GM20000 (cell line): Measurements from ENCODE around the gene MKNK2.

ENCODE experiments used
- DNase-seq: peaks from one replicate; pipeline ENCODE4 v3.0.0; 2012; ENCODE audit warnings: low spot score
- TF ChIP-seq, protein P1 (sequence below): IDR thresholded peaks from 2 replicates; pipeline ENCODE4 v1.5.1; 2012; ENCODE audit warnings: mild to moderate bottlenecking, control low read depth; ENCODE audit errors: extremely low read depth, missing control alignments

Gene MKNK2

DNA sequence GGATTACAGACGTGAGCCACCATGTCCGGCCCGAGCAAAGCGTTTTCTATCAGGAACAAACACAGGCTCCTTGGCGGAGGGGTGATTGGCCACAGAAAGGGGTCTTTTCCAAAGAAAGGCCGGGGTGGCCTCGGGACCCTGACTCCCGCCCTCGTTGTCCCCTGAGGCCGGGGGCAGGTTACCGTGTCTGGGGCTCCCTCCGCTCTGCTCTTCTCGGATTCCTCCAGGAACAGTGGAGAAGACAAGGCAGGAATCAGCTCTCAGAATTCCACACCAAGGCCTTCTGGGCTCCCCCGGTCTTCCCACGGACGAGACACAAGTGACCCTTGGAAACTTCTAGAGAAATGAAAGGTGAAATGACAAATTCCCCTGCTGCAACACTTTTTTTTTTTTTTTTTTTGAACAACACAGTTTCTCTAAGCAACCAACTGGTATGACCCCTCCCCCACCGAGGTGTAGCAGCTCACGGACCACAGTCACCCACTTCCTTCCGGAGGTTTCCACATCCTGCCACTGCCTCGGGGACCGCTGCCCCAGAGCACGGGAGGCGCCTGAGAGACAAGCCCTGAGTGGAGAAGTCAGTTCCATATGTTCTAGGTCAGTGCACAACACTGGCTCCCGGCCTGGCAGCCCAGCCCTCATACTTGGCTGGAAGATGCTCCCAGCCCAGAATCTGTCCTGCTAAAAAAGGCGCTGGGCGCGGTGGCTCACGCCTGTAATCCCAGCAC lies 34.1 kb upstream of the MKNK2 start:
- TF ChIP-seq, protein P1, sequence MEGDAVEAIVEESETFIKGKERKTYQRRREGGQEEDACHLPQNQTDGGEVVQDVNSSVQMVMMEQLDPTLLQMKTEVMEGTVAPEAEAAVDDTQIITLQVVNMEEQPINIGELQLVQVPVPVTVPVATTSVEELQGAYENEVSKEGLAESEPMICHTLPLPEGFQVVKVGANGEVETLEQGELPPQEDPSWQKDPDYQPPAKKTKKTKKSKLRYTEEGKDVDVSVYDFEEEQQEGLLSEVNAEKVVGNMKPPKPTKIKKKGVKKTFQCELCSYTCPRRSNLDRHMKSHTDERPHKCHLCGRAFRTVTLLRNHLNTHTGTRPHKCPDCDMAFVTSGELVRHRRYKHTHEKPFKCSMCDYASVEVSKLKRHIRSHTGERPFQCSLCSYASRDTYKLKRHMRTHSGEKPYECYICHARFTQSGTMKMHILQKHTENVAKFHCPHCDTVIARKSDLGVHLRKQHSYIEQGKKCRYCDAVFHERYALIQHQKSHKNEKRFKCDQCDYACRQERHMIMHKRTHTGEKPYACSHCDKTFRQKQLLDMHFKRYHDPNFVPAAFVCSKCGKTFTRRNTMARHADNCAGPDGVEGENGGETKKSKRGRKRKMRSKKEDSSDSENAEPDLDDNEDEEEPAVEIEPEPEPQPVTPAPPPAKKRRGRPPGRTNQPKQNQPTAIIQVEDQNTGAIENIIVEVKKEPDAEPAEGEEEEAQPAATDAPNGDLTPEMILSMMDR, result no peak
- peak; percentile 87 for DNase-seq

DNA sequence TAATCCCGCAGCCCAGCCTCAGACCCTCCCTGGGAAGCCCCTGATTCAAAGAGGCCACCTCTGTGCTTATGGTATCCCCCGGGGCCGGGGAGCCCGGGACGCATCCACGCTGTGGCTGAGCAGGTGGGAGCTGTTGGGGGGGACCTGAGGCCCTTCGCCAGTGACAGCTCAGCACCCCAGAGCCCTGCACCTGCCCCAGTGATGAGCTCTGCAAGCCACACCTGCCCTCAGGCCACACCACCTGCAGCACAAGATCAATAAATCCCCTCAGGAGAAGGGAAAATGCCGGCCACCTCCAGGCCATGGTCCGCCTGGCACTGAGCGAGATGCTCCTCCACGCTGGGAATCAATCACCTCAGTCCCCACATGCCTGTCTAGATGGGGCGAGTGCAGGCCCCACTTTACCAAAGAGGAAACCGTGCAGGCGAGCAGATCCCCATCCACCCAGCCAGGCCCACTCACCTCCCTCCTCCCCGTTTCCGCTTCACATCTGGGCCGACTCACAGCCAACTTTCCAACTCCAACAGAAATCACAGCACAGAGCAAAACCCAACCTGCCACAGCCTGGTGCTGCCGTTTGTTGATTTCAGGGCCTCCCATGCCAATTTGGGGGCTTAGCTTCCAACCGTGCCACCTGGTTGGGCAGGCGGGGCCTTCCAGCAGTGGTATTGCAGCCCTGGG lies 32.3 kb upstream of the MKNK2 start:
- peak; percentile 67 for DNase-seq
- TF ChIP-seq, protein P1, result no peak

DNA sequence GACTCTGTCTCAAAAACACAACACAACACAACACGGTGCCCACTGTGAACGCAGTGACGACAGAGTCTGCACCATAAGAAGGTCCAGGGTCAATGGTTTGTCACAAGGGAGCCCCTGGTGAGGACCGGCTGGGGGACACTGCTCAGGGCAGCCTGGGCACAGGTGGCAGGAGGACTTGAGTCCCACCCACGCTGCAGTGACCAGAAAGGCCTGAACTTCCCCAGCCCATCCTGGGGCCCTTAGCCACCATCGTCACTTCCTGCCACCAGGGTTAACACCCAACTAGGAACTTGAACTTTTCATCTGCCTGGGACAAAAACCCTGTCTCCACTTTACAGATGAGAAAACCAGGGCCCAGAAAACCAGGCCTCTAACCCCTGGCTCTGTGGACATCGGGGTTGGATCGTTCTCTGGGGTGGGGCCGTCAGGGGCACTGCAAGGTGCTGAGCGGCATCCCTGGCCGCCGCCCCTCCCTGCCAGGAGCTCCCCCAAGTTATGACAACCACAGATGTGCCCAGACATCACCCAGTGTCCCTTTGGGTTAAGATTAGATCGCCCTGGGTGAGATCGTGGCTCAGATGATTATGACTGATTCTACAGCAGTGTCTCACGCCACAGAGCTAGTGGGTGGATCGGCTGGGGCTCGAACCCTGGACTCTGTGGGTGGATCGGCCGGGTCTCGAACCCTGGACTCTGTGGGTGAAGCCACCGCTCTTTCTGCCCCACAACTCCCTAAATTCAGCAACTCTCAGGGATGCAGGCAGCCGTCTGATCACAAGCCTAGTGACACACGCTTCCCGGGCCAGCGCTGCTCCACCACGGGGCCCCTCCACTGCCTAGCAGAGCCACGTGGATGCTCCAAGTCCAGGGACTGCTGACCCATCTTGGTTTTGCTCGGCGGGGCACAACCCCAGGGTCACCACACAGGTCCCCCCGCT lies 31.1 kb upstream of the MKNK2 start:
- peak; percentile 69 for DNase-seq
- TF ChIP-seq, protein P1, result no peak

DNA sequence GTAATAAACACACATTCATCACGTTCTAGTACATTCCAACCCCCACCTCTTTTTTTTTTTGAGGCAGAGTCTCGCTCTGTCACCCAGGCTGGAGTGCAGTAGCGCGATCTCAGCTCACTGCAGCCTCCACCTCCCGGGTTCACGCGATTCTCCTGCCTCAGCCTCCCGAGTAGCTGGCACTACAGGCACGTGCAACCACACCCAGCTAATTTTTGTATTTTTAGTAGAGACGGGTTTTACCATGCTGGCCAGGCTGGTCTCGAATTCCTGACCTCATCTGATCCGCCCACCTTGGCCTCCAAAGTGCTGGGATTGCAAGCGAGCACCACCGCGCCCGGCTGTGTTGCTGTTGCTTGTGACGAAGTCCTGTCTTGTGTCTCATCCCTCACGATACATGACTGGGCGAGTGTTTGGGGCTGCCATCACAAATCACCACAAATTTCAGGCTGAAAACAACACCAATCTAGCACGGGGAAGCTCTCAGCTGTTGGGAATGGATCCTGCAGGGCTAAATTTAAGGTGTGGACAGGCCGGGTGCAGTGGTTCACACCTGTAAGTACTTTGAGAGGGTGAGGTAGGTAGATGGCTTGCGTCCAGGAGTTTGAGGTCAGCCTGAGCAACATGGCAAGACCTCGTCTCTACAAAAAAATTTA lies 29.4 kb upstream of the MKNK2 start:
- DNase-seq, result no peak
- TF ChIP-seq, protein P1, result no peak

DNA sequence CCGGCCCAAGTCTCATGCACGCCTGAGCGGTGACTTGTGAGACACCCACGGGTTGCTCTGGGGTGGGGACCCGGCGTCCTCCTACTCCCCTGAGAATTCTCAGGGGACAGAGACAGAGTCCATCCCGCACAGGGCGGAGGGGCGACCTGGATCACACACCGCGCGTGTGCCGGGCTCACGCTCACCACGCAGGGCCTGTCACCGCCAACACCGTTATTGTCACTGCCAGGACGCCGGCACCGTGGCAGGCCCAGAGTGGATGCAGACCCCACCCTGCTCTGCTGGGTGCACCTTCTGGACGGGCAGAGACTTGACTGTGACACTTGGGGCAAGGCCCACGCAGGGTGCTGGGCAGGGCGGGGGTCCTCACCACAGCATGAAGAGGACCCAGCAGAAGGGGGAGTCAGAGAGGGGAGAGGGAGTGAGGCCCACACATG lies 28.8 kb upstream of the MKNK2 start:
- TF ChIP-seq, protein P1, result no peak
- no peak for DNase-seq

DNA sequence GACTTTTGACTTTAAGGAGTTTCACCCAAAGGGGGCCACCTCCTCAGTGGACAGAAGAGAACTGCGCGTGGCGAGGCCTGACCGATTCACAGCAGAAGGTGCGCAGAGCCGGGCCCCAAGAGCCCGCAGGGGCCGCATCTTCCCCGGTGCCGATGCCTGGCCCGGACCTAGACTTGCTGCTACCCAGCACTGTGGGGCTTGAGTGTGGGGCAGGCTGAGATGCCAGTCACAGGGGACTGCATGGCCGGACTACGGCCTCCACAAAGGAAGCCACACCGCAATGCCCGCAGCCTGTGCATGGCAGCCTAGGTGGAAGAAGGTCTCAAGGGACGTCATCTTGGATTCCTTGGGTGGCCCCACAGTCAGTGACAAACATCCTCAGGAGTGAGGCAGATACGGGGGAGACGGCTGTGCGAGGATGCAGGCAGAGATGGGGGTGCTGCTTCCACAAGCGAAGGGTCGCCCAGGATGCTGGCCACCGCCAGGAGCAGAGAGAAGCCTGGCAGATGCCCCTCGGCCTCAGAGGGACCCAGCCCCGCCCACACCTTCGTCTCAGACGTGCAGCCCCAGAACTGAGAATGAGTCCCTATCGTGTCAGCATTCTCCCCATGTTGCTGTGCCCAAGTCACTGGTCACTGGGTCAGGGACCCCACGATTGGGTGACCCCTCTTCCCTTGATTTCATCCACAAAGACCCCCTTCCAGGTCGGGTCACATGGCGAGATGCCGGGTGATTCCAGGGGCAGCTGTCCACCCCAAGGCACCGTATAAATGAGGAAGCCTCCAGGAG lies 28.2 kb upstream of the MKNK2 start:
- TF ChIP-seq, protein P1, result no peak

More for the DNA sequence above, 28.2 kb upstream of the MKNK2 start:
- no peak for DNase-seq
